NT2/D1 (cell line): ENCODE results near the gene PRSS48.

ENCODE experiments used
- SUZ12 ChIP-seq: IDR thresholded peaks from 2 replicates; pipeline ENCODE4 v1.6.1; 2011; ENCODE audit not compliant: insufficient read length, insufficient read depth; ENCODE audit errors: extremely low read depth
- YY1 ChIP-seq: IDR thresholded peaks from 2 replicates; pipeline ENCODE4 v1.6.1; 2011; ENCODE audit not compliant: insufficient read length, insufficient read depth
- ZNF274 ChIP-seq: IDR thresholded peaks from 2 replicates; pipeline ENCODE4 v1.6.1; 2011; ENCODE audit warnings: mild to moderate bottlenecking, low read depth, low read length

DNA sequence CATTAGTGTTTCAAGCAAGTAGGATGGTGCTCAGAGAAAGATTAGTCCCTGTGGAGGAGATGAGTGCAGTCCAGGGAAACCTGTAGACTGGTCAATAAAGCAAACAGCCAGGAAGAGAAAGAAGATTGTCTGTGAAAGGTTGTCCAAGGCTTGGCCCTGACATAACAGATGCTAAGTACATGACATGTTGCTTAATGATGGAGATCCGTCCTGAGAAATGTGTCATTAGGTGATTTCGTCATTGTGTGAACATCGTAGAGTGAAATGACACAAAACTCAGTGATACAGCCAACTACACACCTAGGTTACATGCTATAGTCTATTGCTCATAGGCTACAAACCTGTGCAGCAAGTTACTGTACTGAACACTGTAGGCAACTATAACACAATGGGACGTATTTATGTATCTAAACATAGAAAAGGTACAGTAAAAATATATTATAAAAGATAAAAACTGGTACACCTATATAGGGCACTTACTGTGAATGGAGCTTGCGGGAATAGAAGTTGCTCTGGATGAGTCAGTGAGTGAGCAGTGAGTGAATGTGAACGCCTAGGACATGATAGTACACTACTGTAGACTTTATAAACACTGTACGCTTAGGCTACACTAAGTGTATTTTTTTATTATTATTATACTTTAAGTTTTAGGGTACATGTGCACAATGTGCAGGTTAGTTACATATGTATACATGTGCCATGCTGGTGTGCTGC is 9.0 kb upstream of the PRSS48 start:
- no peak for TF ChIP-seq ZNF274
- TF ChIP-seq YY1, result no peak
- no peak for TF ChIP-seq SUZ12
